GM21717 (cell line): Measurements from ENCODE around the gene MRM3.
"Not testable (repeated sequence)": the region's sequence is repeated elsewhere in the genome, so short reads cannot be mapped to it uniquely, and the experiment has no call there.

Experiments
- ATAC-seq: cut with Tn5 transposase; IDR thresholded peaks from one replicate; pipeline ENCODE4 v1.9.1; 2021; ENCODE audit warnings: mild to moderate bottlenecking, moderate library complexity; ENCODE audit not compliant: unreplicated experiment

Gene MRM3

GRCh38 chr17:794876-795275 lies 12.7 kb downstream of the MRM3 start:
- ATAC-seq = no peak

- no peak for ATAC-seq
These were observed 13.1 kb downstream of the MRM3 start for GRCh38 chr17:795276-795675.

GRCh38 chr17:795721-796120 lies 13.6 kb downstream of the MRM3 start:
- ATAC-seq = no peak

- ATAC-seq = no peak
These were observed 14.5 kb downstream of the MRM3 start for GRCh38 chr17:796609-797008.

DNA sequence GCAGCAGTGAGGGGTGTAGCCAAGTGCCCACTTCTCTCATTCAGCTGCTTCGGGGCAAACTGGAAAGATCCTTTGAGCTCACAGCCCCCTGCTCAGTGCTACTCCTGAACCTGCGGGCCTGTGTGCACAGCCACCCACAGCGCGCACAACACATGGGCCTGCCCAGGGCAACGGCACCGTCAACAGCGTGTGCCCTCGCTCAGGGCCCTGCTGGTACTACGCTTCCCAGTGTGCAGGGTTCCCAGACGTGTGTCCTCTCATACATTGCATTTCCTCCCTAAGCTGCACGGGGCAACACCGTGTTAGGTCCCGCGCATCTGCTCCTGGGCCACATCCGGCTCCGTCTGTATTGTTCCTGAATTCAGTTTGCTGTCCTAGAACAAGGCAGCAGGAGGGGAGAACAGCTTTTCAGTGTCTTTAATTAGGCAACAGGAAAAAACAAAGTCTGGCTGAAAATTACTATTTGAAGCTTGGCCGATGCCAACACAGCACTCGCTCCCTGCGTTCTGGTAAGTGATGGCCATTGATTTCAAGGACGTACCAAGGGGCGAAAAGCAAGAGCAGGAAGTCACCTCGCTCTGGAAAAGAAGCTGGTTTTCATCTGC lies 15.2 kb downstream of the MRM3 start:
- ATAC-seq = no peak

DNA sequence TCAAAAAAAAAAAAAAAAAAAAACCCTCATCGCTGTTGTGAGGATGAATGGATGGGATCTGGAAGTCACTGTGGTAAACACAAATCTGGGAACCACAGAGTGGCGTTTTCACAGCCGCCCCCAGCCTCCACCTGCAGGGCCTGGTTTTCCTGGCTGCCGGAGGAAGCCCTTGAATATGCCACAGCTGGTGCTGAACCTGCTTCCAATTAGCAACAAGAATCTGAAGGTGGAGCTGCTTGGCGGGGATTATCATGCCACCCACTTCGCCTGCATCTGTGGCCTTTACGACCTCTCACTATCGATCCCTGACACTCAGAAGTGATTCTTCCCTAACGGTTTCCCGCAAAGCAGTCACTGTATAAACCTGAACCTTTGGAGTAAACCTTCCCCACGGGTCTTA lies 16.1 kb downstream of the MRM3 start:
- ATAC-seq = no peak

DNA sequence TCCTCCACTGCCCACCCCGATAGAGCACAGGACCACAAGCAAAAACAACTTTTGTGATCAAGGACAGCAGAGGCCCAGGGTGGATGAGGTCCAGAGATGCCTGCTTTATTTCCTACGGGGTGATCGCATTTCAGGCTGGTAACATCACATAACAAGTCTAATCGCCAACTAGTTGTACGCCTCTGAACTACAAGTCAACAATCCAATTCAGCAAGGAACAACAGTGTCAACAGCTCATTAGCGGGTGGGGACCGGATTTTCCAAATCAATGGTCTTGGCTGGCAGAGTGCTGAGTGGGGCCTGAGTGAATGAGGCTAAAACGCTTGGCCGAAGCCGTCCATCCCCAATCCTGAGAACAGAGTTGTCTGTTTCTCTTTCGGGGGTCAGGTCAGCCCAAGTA lies 17.1 kb downstream of the MRM3 start:
- ATAC-seq = no peak

- ATAC-seq = no peak
These were observed 18.5 kb downstream of the MRM3 start for GRCh38 chr17:800446-801242.

DNA sequence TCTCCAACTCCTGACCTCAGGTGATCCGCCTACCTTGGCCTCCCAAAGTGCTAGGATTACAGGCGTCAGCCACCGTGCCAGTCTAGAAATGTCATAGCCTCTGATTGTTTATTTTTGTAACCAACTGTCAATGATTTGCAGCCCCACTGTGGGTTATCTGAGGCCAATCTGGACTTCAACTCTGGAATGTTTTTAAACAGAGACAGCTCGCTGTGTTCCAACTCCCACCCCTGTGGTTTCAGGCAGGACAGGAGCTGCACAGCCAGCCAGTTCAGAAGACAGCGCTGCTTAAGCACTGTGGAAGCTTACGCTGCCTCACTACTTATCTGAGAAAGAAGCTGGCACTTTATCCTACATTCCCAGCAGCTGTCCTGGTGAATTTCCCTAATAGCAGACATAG lies 19.5 kb downstream of the MRM3 start:
- no peak for ATAC-seq

DNA sequence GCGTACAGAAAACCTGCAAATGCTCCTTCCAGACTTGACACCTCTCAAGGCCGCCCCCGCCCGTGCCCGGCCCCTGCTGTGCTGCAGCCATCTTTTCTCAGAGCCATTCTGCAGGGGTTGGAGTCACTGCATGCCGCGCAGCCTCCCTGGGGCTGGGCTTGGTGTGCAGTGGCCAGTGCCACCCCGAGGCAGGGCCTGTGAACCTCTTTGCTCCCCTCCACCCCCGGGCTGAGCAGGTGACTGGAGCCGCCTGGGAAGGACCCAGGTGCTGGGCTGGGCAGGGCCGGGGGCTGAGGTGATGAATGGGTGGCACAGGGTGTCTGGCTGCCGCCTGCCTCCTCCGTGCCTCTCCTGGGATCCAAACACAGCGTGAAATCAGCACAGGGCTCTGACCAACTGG lies 20.3 kb downstream of the MRM3 start:
- no peak for ATAC-seq

DNA sequence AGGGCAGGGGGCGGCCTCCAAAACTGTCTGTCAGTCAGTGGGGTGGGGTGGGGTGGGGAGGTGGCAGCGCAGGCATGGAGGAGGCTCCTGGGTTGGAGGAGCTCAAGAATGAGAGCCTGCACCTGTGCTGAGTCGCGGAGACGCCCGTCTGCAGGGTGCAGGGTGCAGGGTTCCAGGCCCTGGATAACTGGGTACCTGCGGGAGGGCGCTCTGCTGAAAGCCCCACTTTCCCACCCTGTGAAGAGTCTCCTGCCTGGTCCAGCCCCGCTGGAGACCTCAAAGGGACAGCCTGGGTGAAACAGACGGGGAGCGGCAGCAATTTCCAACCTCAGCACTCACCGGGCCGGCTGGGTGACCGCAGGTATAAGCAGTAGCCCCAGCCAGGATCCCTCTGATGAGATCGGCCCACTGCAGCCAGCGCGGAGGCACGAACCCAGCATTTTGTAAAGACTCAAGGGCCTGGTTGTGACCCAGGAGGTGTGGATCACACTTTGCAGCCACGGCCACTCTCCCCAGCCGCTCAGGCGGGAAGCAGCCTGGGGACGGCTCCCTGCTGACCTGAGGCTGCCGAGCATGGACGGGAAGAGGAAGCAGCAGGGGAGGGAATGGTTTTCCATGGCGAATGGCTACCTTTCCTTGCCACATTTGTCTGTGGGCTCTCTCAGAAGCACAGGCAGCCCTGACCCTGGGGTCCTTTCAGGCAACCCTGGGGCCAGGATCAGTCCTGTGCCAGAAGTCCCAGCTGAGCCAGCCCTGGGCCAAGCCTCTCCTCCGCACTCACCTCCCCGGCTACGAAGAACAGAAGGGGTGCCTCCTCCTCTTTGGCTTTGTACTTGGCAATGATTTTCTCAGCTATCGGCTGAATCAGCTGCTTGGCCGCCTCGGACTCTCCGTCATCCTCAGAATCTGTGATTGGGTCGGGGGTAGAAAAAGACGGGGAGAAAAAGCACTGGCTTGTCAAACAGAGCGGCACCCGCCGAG lies 21.0 kb downstream of the MRM3 start:
- no peak for ATAC-seq

DNA sequence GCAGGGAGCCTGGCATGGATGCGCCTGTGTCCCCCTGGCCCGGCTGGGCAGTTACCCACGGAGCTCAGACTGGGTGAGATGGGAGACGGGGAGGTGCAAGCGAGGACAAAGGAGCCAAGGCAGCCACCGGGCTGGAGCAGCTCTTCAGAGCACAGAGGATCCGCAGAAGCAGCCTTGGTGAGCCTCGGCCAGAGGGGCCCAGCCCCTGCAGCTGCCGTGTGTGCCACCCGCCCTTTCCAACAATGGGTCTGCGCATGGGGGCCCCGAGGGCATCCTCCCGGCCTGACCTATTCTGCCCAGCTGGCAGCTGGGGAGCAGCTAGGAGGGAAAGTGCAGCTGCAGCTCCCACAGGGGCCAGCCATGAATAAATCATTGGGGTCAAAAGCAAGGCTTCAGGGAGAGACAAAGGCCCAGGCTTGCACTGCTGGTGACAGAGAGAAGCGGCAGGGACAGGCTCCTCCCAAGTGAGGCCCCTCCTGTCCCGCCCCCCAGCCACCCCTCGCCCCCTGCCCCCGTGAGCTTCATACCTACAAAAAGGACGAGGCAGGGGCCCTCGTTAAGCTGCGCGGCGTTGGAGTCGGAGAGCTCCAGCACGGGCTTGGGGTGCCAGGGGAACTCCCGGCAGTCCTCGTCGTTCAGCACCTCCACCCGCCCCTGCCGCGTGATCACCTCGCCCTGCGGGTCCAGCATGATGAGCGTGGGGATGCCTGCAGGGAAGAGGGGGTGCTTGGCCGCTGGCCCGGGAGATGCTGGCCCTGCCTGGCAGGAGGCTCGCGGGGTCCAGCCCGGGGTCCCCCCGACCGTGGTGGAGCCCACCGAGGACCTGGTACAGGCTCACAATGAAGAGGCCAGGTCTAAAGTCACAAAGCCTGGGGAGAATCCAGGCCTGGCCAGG lies 22.6 kb downstream of the MRM3 start:
- ATAC-seq = no peak

DNA sequence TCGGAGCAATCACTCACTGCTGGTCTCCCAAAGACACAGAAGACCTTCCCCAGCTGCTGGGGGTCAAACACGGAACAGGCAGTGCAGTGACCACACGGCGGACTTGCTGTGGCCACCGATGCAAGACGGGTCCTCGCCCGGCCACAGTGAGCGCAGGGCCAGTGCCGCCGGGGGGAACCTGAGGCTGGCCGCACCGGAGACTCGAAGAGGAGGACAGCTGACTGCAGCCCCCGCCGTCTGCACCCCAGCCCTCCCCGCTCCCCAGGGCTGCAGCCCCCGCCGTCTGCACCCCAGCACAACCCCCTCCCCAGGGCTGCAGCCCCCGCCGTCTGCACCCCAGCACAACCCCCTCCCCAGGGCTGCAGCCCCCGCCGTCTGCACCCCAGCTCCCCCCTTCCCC lies 23.7 kb downstream of the MRM3 start:
- ATAC-seq = not testable (repeated sequence)

DNA sequence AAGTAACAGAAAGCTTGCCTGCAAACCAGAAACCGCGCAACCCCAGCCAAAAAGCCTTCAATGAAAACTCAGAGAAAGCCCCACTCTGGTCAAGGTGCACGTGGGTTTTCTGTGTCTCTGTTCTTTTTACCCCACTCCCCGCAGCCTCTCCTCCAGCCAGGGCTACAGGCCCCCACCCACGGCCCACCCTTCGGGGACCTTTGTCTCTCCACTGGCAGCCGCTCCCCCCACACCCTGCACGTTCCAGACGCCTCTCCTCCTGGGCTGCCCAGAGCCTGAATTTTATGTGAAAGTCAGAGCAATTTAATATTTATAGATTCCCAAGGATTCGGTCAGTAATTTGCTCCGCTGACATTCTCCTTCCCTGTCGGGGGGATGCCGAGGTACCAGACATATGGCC lies 24.2 kb downstream of the MRM3 start:
- no peak for ATAC-seq

DNA sequence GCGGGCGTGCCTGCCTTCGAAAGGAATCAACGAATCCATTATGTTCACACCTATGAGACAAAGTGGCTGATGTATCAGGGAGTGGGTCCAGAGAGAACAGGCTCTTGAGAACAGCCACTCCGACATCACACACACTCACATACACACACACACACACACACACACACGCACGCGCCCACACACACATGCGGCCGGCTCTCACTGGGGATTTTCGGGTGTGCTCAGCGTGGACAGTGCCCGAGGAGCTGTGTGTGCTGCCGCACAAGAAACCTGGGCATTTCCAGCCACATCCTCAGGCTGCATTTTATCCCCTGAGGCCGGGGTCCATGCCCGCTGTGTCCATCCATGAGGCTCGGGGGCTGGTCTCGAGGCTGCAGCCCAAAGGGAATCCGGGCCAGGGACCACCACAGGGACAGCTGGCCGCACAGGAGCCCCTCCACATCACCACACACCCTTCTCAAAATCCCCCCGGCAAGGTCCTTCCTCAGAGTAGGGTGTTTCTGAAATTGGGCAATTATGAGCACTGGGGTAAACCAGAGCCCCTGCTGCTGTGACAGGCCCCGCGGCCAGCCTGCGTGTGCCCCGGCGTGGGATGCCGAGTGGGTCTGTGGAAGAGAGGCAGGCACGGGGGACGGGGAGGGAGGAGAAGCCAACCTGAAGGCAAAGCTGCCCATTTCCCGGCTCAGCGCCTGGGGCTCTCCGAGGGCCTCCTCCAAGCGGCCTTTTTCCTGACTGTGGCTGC lies 24.8 kb downstream of the MRM3 start:
- ATAC-seq = no peak

GRCh38 chr17:807523-808294 lies 25.6 kb downstream of the MRM3 start:
- no peak for ATAC-seq

DNA sequence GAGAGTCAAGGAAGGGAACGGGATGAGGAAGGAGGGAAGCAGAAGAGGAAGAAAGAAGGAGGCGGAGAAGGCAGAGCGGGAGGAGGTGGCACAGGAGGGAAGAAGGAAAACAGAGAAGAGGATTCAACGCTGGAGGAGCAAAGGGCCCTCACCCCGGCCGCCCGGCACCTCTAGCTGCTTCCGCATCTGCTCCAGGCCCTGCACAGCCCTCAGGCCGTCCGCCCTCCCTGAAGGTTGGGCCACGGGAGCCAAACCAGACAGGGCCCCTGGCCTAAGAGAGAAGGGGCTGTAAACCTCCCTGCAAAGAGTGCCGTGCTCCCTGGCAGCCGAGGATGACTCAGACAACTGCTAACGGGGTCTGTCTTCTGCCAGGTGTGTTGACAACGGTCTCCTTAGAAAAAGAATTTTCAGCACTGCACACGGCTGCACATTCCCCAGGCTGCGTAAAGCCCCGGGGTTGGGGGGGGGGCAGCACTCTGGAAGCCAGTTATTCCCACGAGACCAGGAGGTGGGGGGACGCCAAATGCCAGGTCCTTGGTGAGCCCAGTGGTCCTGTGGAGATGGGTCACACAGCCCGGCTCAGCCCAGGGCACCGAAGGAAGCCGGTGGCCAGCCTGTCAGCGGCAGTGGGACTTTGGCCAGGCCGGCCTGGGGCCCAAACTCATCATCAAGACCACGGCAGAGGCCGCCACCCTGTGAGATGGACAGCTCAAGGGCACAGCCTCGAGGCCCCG lies 29.1 kb downstream of the MRM3 start:
- no peak for ATAC-seq

- ATAC-seq = no peak
These were observed 30.6 kb downstream of the MRM3 start for GRCh38 chr17:812638-813204.
